ENCODE measurements around the gene ULK4.

- TF ChIP-seq REST (IDR thresholded peaks at IDR 0.05; ENCODE audit: borderline replicate concordance) (no peak), CTCF (IDR thresholded peaks at IDR 0.05; ENCODE audit: poor library complexity, severe bottlenecking) (no peak)
Observed at GRCh38 chr3:41819236-41819635, 142.7 kb downstream of the ULK4 start.

All from neural cell (in vitro differentiated cells).